AG10803 (cell line): ENCODE measurements around the gene ARHGEF6.

Experiments used
- DNase-seq: peaks from one replicate; pipeline ENCODE4 v3.0.0; 2010; ENCODE audit warnings: low read depth
- H3K4me3 ChIP-seq: 2 replicates; pipeline ENCODE4 v1.5.1; 2011; ENCODE audit warnings: mild to moderate bottlenecking, low read length, control low read depth
- TF ChIP-seq, protein P1 (sequence below): conservative IDR thresholded peaks from 2 replicates; pipeline ENCODE4 v1.5.1; 2011; ENCODE audit warnings: mild to moderate bottlenecking, low read length, control low read depth, inconsistent platforms

The ARHGEF6 gene, protein sequence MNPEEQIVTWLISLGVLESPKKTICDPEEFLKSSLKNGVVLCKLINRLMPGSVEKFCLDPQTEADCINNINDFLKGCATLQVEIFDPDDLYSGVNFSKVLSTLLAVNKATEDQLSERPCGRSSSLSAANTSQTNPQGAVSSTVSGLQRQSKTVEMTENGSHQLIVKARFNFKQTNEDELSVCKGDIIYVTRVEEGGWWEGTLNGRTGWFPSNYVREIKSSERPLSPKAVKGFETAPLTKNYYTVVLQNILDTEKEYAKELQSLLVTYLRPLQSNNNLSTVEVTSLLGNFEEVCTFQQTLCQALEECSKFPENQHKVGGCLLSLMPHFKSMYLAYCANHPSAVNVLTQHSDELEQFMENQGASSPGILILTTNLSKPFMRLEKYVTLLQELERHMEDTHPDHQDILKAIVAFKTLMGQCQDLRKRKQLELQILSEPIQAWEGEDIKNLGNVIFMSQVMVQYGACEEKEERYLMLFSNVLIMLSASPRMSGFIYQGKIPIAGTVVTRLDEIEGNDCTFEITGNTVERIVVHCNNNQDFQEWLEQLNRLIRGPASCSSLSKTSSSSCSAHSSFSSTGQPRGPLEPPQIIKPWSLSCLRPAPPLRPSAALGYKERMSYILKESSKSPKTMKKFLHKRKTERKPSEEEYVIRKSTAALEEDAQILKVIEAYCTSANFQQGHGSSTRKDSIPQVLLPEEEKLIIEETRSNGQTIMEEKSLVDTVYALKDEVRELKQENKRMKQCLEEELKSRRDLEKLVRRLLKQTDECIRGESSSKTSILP

GRCh38 chrX:136780763-136781162 is at the start of gene ARHGEF6:
ARHGEF6 (minus strand) TSS chrX:136780932; CDS start chrX:136780882, 50 bp downstream.
- TF ChIP-seq, protein P1, sequence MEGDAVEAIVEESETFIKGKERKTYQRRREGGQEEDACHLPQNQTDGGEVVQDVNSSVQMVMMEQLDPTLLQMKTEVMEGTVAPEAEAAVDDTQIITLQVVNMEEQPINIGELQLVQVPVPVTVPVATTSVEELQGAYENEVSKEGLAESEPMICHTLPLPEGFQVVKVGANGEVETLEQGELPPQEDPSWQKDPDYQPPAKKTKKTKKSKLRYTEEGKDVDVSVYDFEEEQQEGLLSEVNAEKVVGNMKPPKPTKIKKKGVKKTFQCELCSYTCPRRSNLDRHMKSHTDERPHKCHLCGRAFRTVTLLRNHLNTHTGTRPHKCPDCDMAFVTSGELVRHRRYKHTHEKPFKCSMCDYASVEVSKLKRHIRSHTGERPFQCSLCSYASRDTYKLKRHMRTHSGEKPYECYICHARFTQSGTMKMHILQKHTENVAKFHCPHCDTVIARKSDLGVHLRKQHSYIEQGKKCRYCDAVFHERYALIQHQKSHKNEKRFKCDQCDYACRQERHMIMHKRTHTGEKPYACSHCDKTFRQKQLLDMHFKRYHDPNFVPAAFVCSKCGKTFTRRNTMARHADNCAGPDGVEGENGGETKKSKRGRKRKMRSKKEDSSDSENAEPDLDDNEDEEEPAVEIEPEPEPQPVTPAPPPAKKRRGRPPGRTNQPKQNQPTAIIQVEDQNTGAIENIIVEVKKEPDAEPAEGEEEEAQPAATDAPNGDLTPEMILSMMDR = no peak
- H3K4me3 ChIP-seq = peak within 1 kb of the TSS; percentile 18
- no peak for DNase-seq

DNA sequence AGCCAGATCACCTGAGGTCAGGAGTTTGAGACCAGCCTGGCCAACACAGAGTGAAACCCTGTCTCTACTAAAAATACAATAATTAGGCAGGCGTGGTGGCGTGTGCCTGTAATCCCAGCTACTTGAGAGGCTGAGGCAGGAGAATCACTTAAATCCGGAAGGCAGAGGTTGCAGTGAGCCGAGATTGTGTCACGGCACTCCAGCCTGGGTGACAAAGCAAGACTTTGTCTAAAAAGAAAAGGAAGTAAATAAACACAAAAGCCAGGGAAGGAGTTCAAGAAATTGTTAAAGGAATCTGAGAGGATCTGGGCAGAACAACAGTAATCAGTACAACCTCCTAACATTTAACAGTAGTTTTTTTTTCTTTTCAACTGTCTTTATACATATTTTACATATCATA is 48.7 kb upstream of the ARHGEF6 start:
- TF ChIP-seq, protein P1 = no peak
- no peak for DNase-seq
- H3K4me3 ChIP-seq = no peak overlapping the region

GRCh38 chrX:136828830-136829229 is 48.1 kb upstream of the ARHGEF6 start:
- TF ChIP-seq, protein P1 = no peak
- no peak overlapping the region for H3K4me3 ChIP-seq
- no peak for DNase-seq

DNA sequence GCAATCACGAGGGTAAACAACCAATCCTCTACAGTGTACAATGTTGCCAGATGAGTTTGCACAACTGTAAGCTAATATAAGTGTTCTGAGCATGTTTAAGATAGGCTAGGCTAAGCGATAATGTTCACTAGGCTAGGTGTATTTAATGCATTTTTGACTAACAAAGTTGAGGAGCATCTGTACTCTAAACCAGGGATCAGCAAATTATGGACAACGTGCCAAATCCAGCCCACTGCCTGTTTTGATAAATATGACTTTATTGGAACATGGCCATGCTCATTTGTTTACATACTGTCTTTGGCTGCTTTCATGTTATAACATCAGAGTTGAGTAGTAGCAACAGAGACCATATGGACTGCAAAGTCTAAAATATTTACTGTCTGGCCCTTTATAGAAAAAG is 46.3 kb upstream of the ARHGEF6 start:
- TF ChIP-seq, protein P1 = no peak
- H3K4me3 ChIP-seq = no peak overlapping the region
- no peak for DNase-seq

DNA sequence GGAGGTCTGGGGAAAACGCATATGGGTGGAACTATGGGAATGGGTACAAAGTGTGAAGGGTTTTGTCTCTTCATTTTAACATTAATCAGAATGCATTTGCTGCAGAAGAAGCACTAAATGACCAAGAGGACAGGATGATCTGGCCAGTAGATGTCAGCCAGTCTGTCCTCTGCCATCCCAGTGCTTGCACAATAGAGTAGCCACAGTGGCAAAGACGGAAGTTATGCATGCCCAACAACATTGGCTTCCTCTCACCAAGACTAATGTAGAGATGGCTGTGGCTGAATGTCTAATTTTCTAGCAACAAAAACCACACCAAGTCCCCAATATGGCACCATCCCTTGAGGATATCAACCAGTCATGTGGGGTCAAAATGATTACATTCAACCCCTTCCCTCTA is 45.0 kb upstream of the ARHGEF6 start:
- no peak for DNase-seq
- no peak overlapping the region for H3K4me3 ChIP-seq
- TF ChIP-seq, protein P1 = no peak

GRCh38 chrX:136823175-136823574 is 42.4 kb upstream of the ARHGEF6 start:
- TF ChIP-seq, protein P1 = no peak
- H3K4me3 ChIP-seq = no peak overlapping the region
- peak; percentile 12 for DNase-seq
